Heart right ventricle (tissue), 16 donors: ENCODE measurements around the gene STYX. TPM values are rescaled to one million over a fixed set of nuclear protein-coding genes. Genes with fewer than 3 reads are reported as not detected.
A peak's percentile ranks its signal among the peaks of the same experiment; 100 is the strongest.

Source experiments
- ATAC-seq, 8 donors: fragments of 200-7000 bp; cut with Tn5 transposase; one replicate each; pipeline ENCODE4 v1.9.1; 2020; ENCODE audit warnings: mild to moderate bottlenecking in 8 of 8, moderate library complexity in 8 of 8, moderate number of reproducible peaks in 1 of 8
- DNase-seq, 2 donors: peaks; one replicate each; pipeline ENCODE4 v3.0.0-alpha.2; 2020
- H3K27ac ChIP-seq, 10 donors: fragments of 200-600 bp; sonication (generic) in 2 of 10; one replicate each; pipeline versions ENCODE4 v1.5.0 to v1.8.0; 2020 to 2022; ENCODE audit warnings: mild to moderate bottlenecking in 3 of 10
- H3K27me3 ChIP-seq, 7 donors: fragments of 200-600 bp; one replicate each; pipeline ENCODE4 v1.8.0; 2021 to 2022; ENCODE audit warnings: mild to moderate bottlenecking in 2 of 7
- H3K36me3 ChIP-seq, 9 donors: fragments of 200-600 bp; sonication (generic) in 1 of 9; one replicate each; pipeline versions ENCODE4 v1.5.0 to v1.8.0; 2020 to 2022; ENCODE audit warnings: mild to moderate bottlenecking in 2 of 9
- H3K4me1 ChIP-seq, 9 donors: fragments of 200-600 bp; sonication (generic) in 1 of 9; one replicate each; pipeline versions ENCODE4 v1.5.0 to v1.8.0; 2020 to 2022; ENCODE audit warnings: mild to moderate bottlenecking in 4 of 9
- H3K4me3 ChIP-seq, 10 donors: fragments of 200-600 bp; sonication (generic) in 2 of 10; one replicate each; pipeline versions ENCODE4 v1.5.0 to v1.8.0; 2020 to 2022; ENCODE audit warnings: mild to moderate bottlenecking in 7 of 10, moderate library complexity in 2 of 10
- H3K9me3 ChIP-seq, 11 donors: fragments of 200-600 bp in 10 of 11; sonication (generic) in 2 of 11; one replicate each; pipeline versions ENCODE4 v1.5.0 to v1.8.0; 2013 to 2022; ENCODE audit warnings: mild to moderate bottlenecking in 2 of 11, control low read depth in 1 of 11, moderate library complexity in 1 of 11
- WGBS, 2 donors: extraction: QIAGEN DNeasy Blood & Tissue Kit; methylation state at CpG; one replicate each; pipeline ENCODE4 v1.1.7; 2013; ENCODE audit warnings: inconsistent platforms in 1 of 2; 5-methylcytosine and 5-hydroxymethylcytosine counted together
- intact Hi-C, 10 donors: fragments of 100-400 bp; cut with DNase I; formaldehyde crosslinking; loops; one replicate each; pipeline versions ENCODE4 v1.11.1 to v1.14.2; 2022
- polyA plus RNA-seq, 2 donors: library from polyadenylated mRNA; stranded (reverse); fragments of 200-250 nt; gene quantifications; one replicate each; pipeline ENCODE4 v1.2.3, GENCODE V29; 2013
- total RNA-seq, 10 donors: library from RNA; stranded (reverse); fragmentation: NEBNext Ultra II Directional in 3 of 10; extraction: Animal tissue kit (Norgen Biotek cat#: 25700) in 3 of 10; gene quantifications; one replicate each; pipeline versions ENCODE4 v1.2.1 to v1.2.4, GENCODE V29; 2021 to 2023
- TF ChIP-seq, protein P1 (sequence below), 9 donors: fragments of 200-600 bp; sonication (generic) in 2 of 9; IDR thresholded peaks; one replicate each; pipeline versions ENCODE4 v1.5.0 to v1.8.0; 2021 to 2022; ENCODE audit warnings: antibody characterized with exemption in 9 of 9, mild to moderate bottlenecking in 5 of 9, moderate library complexity in 1 of 9
- donor health status: Arrhythmogenic right ventricular cardiomyopathy.
- donor health status: ischemic (EF 13 %, LVEDD 7.1; RV severe dilation, severe dysfunction).
- donor health status: healthy with polysubstance abuse.
- donor health status: DM: no; HTN: yes; CAD: no.
- donor health status: DM: no; HTN: no; CAD: no.
- donor health status: ischemic (EF 25% LVEDD 6.9; RV normal size, moderate dysfunction).
- donor health status: ischemic (EF 25% LVEDD 5.7; RV mildly dilated, moderate dysfunction).
- donor health status: healthy.
- donor health status: DM: yes; HTN: yes; CAD: no.
- donor health status: Ischemic cardiomyopathy.
- donor health status: ischemic (EF 35%, LVEDD 5.7; RV mildly dilated, moderate dysfunction).
- donor health status: nonischemic (EF 11% LVEDD 7.7; RV severe dilation, severe dysfunction).
- donor health status: DM: yes; HTN: yes; CAD: no.
- donor health status: PGD.
- donor health status: ischemic (EF 29% LVEDD 5.4; RV normal size, mild dysfunction).
- donor health status: nonischemic (EF 23%, LVEDD 6.1; RV moderate dilation, normal function).

The STYX gene
- total and polyA plus RNA-seq, 12 donors = 3.4 to 15.8 (median 13.7) TPM

DNA sequence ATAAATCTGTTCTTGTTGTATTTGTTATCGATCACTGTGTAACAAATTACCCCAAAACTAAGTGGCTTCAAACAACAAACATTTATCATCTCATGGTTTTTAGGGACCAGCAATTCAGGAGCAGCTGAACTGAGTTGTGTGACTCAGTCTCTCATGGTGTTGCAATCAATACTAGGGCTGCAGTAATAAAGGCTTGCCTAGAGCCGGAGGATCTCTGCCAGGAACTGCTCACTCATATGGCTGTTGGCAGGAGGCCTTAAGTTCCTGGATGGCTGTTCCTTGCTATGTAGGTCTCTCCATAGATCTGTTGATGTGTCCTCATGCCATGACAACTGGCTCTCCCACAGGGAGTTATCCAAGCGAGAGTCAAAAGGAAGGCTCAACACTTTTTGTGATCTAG lies 26.7 kb upstream of the STYX start:
- ATAC-seq (peak in 1 of 8 donors; percentile 7), DNase-seq (no peak)

DNA sequence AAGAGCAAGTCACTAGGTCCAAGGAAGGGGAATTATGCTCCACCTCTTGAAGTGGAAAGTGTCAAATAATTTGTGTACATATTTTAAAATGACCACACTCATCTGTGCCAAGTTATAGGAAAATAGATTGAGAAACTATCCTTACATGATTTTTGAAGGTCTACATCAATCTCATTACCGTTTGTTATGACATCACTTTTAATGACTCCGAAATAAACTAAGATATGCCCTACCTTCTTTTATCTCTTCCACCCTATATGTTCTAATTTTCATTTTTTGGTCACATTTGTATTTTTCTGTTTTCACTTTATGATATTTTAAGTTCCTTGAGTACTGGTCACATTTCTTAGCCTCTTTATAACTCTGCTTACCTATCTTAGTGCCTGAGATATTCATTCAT lies 26.3 kb upstream of the STYX start:
- ATAC-seq = no peak
- WGBS, 2 donors = 94 to 95% methylated on average over 2 of the region's 2 CpGs
- intact Hi-C loops = loop anchor here in 1 of 10 donors (10.0 kb wide), 1 partner anchor 149 kb away; the partner anchor contains the start of genes GPR137C and TXNDC16

More for the DNA sequence above, 26.7 kb upstream of the STYX start:
- TF ChIP-seq, protein P1, sequence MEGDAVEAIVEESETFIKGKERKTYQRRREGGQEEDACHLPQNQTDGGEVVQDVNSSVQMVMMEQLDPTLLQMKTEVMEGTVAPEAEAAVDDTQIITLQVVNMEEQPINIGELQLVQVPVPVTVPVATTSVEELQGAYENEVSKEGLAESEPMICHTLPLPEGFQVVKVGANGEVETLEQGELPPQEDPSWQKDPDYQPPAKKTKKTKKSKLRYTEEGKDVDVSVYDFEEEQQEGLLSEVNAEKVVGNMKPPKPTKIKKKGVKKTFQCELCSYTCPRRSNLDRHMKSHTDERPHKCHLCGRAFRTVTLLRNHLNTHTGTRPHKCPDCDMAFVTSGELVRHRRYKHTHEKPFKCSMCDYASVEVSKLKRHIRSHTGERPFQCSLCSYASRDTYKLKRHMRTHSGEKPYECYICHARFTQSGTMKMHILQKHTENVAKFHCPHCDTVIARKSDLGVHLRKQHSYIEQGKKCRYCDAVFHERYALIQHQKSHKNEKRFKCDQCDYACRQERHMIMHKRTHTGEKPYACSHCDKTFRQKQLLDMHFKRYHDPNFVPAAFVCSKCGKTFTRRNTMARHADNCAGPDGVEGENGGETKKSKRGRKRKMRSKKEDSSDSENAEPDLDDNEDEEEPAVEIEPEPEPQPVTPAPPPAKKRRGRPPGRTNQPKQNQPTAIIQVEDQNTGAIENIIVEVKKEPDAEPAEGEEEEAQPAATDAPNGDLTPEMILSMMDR (IDR thresholded peaks at IDR 0.05) = no peak
- Histone ChIP-seq H3K27me3 (no peaks in the 10 kb centered on the region), H3K9me3 (no peaks in the 10 kb centered on the region), H3K4me1 (peaks cover 0 to 40% (median 16%) of the 10 kb centered on the region in 9 donors), H3K27ac (peak overlapping the region in 1 of 10 donors; percentile 45), H3K4me3 (no peak overlapping the region), H3K36me3 (peaks cover 0 to under 1% (median 0%) of the 10 kb centered on the region in 9 donors)
- 76 to 81% methylated on average over 3 of the region's 3 CpGs for WGBS, 2 donors
- intact Hi-C loops = loop anchor here in 1 of 10 donors (10.0 kb wide), 1 partner anchor 148 kb away; the partner anchor contains the start of genes GPR137C and TXNDC16

DNA sequence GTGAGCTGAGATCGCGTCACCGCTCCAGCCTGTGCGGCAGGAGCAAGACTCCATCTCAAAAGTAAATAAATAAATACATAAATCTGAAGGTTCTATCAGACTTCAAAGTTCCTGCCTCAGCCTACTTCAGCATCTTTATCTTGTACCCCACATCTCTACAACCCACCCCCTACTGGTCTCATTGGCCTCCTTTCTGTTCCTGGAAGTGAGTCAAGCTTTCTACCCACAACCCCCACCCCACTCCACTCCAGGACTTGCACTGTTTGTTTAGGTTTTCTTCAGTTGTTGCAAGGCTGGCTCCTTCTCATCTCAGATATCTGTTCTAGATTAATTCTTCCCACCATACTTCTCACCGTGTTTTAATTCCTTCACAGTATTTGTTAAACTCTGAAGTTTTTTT lies 23.7 kb upstream of the STYX start:
- Histone ChIP-seq H3K4me3 (peak overlapping the region; percentile 57 to 88 (median 74)), H3K27ac (peak overlapping the region; percentile 65 to 94 (median 90)), H3K4me1 (peaks cover 0 to 46% (median 32%) of the 10 kb centered on the region in 9 donors), H3K27me3 (no peaks in the 10 kb centered on the region), H3K9me3 (no peaks in the 10 kb centered on the region), H3K36me3 (peaks cover 0 to 31% (median 14%) of the 10 kb centered on the region in 9 donors)
- TF ChIP-seq, protein P1 (IDR thresholded peaks at IDR 0.05) = no peak
- intact Hi-C loops = loop anchor here in 2 of 10 donors (5.0 to 10.0 kb wide), 2 partner anchors 151 to 154 kb away; partner anchors contain the start of genes GPR137C (in 2 of the 2) and TXNDC16 (in 2 of the 2)
- ATAC-seq (no peak), DNase-seq (no peak)
- 89 to 93% methylated on average over 5 of the region's 5 CpGs for WGBS, 2 donors

More for the DNA sequence above, 26.3 kb upstream of the STYX start:
- peaks cover 0 to 5% (median under 1%) of the 10 kb centered on the region in 9 donors for H3K36me3 ChIP-seq
- no peaks in the 10 kb centered on the region for H3K27me3 ChIP-seq
- TF ChIP-seq, protein P1 (IDR thresholded peaks at IDR 0.05) = no peak
- no peaks in the 10 kb centered on the region for H3K9me3 ChIP-seq
- H3K27ac ChIP-seq = peak overlapping the region in 1 of 10 donors; percentile 45
- no peak for DNase-seq
- peaks cover 0 to 45% (median 20%) of the 10 kb centered on the region in 9 donors for H3K4me1 ChIP-seq
- H3K4me3 ChIP-seq = no peak overlapping the region

DNA sequence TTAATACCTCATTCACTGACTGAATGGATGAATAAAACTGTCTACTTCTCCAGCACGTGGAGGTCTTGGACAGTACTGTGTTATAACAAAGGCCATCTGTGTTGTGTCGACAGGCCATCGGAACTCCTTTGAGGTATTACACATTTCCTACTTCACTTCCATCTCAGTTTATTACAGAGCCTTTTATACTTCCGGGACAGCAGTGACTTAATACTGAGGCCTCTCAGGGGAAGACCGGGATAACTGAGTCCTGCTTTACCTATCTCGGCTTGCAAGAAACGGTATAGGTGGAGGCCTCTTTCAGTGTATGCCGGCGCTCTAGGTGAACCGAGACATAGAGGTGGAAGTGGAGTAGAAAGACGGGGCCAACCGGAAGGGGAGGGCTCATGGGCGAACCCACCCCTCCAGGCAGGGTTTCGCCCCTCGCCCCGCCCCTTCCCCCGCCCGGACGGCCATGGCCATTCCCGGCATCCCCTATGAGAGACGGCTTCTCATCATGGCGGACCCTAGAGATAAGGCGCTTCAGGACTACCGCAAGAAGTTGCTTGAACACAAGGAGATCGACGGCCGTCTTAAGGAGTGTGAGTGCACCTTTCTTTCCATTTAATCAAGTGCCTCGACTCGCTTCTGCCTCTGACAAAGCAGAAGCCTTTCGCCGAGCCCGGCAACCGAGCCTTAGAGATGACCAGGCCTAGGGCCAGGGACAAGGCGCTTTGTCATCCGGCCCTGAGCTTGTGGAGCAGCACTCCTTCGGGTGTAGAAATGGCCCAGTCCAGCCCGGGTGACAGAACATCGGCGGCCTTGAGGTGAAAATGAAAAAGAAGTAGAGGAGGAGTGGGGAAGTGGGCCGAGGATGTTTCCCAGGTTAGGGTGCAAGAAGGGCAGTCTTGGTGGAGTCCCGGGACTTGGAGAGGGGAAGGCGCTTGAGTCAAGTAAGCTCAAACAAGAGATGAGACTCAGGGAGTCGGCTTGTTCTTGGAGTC lies 23.0 kb upstream of the STYX start, which contains the start of gene PSMC6:
TSS of gene PSMC6 (plus strand) at position 477 of the 983 bp plus-strand sequence. CDS start at position 497, 20 bp downstream.
- peak; percentile 100 for ATAC-seq
- WGBS, 2 donors = 0 to 1% methylated on average over 43 of the region's 43 CpGs
- intact Hi-C loops = loop anchor here in 2 of 10 donors (1.0 to 10.0 kb wide), 3 partner anchors 22 to 155 kb away; partner anchors contain the start of genes GPR137C (in 2 of the 2) and TXNDC16 (in 2 of the 2)

More for the DNA sequence above, 23.0 kb upstream of the STYX start, which contains the start of gene PSMC6:
- Histone ChIP-seq H3K4me1 (peaks cover 0 to 49% (median 29%) of the 10 kb centered on the region in 9 donors), H3K36me3 (peaks cover 0 to 38% (median 19%) of the 10 kb centered on the region in 9 donors), H3K27me3 (no peaks in the 10 kb centered on the region), H3K9me3 (no peaks in the 10 kb centered on the region), H3K27ac (peak within 1 kb of the TSS; percentile 77 to 94 (median 90)), H3K4me3 (peak within 1 kb of the TSS; percentile 57 to 88 (median 74))
- TF ChIP-seq, protein P1 (IDR thresholded peaks at IDR 0.05) = no peak
- DNase-seq = peak; percentile 96 to 97
